OCI-LY7 (cell line): ENCODE data around the gene DCPS. TPM values are rescaled to one million over a fixed set of nuclear protein-coding genes. Genes with fewer than 3 reads are reported as not detected.

Experiments
- BruUV-seq: library from RNA; stranded (reverse); fragments of 400-500 nt; replicated peaks from 2 replicates; lab custom pipeline; 2021; lab: Mats Ljungman, UMichigan
- CTCF ChIA-PET: fragments of 300-600 bp; sonication (Branson Sonifier 250); formaldehyde crosslinking; loops from one replicate; lab custom pipeline; 2022; ENCODE audit warnings: antibody characterized with exemption; ENCODE audit not compliant: unreplicated experiment; lab: Charles Lee
- POLR2A ChIA-PET: fragments of 300-600 bp; sonication (Branson Sonifier 250); formaldehyde crosslinking; loops from one replicate; lab custom pipeline; 2022; ENCODE audit warnings: antibody characterized with exemption; lab: Charles Lee
- DNase-seq: peaks from one replicate; pipeline ENCODE4 v3.0.0-alpha.2; 2015; ENCODE audit warnings: low spot score
- H2AFZ ChIP-seq: fragments of 200-600 bp; sonication (generic), shearing (Covaris generic); 2 replicates; pipeline ENCODE4 v1.6.1; 2014; ENCODE audit warnings: mild to moderate bottlenecking, antibody characterized with exemption, low read length, moderate library complexity
- H3K27ac ChIP-seq: fragments of 200-600 bp; sonication (generic); 2 replicates; pipeline ENCODE4 v1.5.1; 2014; ENCODE audit warnings: mixed run types, low read depth, mild to moderate bottlenecking, moderate library complexity, low read length, inconsistent platforms; ENCODE audit not compliant: poor library complexity, severe bottlenecking
- H3K36me3 ChIP-seq: fragments of 200-600 bp; sonication (generic); 2 replicates; pipeline ENCODE4 v1.6.1; 2014; ENCODE audit warnings: mild to moderate bottlenecking, antibody characterized with exemption, low read length, moderate library complexity, mixed read lengths; ENCODE audit not compliant: insufficient read depth
- H3K4me1 ChIP-seq: fragments of 200-600 bp; sonication (generic); 2 replicates; pipeline ENCODE4 v1.5.1; 2014; ENCODE audit warnings: mild to moderate bottlenecking, low read length; ENCODE audit not compliant: insufficient read depth, poor library complexity, severe bottlenecking
- H3K4me2 ChIP-seq: fragments of 200-600 bp; sonication (generic); 2 replicates; pipeline ENCODE4 v1.6.1; 2014; ENCODE audit warnings: mild to moderate bottlenecking, low read length
- H3K4me3 ChIP-seq: fragments of 200-600 bp; sonication (generic); 2 replicates; pipeline ENCODE4 v1.5.1; 2014; ENCODE audit warnings: mild to moderate bottlenecking, low read depth, low read length; ENCODE audit not compliant: poor library complexity, severe bottlenecking
- H3K79me2 ChIP-seq: fragments of 200-600 bp; sonication (generic); 2 replicates; pipeline ENCODE4 v1.6.1; 2016; ENCODE audit warnings: low read depth, mild to moderate bottlenecking, low read length, moderate library complexity, mixed read lengths; ENCODE audit not compliant: insufficient read depth
- H3K9me2 ChIP-seq: fragments of 200-600 bp; sonication (generic); 2 replicates; pipeline ENCODE4 v1.6.1; 2016; ENCODE audit warnings: mild to moderate bottlenecking, low read length, mixed read lengths; ENCODE audit not compliant: insufficient read depth
- H3K9me3 ChIP-seq: fragments of 200-600 bp; sonication (generic); 2 replicates; pipeline ENCODE4 v1.6.1; 2014; ENCODE audit warnings: mild to moderate bottlenecking, mixed run types, low read length, mixed read lengths
- H4K20me1 ChIP-seq: fragments of 200-600 bp; sonication (generic); 2 replicates; pipeline ENCODE4 v1.6.1; 2014; ENCODE audit warnings: mild to moderate bottlenecking, antibody characterized with exemption, low read length, moderate library complexity, mixed read lengths; ENCODE audit not compliant: insufficient read depth
- EZH2phosphoT487 ChIP-seq: fragments of 200-600 bp; sonication (generic); IDR thresholded peaks from 2 replicates; pipeline ENCODE4 v1.6.1; 2018; ENCODE audit warnings: low read depth, borderline replicate concordance, mild to moderate bottlenecking, mixed run types, antibody characterized with exemption, low read length, moderate library complexity, mixed read lengths
- intact Hi-C: fragments of 100-400 bp; cut with micrococcal nuclease; formaldehyde crosslinking; loops from one replicate; pipeline ENCODE4 v1.10.0; 2022; ENCODE audit not compliant: unreplicated experiment
- total RNA-seq, 2 experiments: library from RNA; depleted of rRNA in 1 of 2; stranded (reverse); fragments of >200 nt in 1 of 2; shearing (Covaris generic) in 1 of 2; gene quantifications; 2 replicates each; pipeline ENCODE4 v1.2.3, GENCODE V29; 2014 to 2022
- TF ChIP-seq, protein P1 (sequence below): fragments of 200-600 bp; sonication (generic); conservative IDR thresholded peaks from 2 replicates; pipeline ENCODE4 v1.5.1; 2014; ENCODE audit warnings: mild to moderate bottlenecking, antibody characterized with exemption, low read length, moderate library complexity, mixed read lengths

Gene DCPS
- total RNA-seq, 2 experiments from 2014 or later: 30.4 to 36.5 TPM

- CTCF ChIA-PET: no interaction called here
- H3K9me3 ChIP-seq: no peaks in the 10 kb centered on the region
- H3K9me2 ChIP-seq: no peaks in the 10 kb centered on the region
- H3K4me1 ChIP-seq: peaks cover 16% of the 10 kb centered on the region
- peaks cover 52% of the 10 kb centered on the region for H3K36me3 ChIP-seq
- no peaks in the 10 kb centered on the region for H4K20me1 ChIP-seq
- H2AFZ ChIP-seq: no peak overlapping the region
- POLR2A ChIA-PET: no interaction called here
- H3K4me3 ChIP-seq: no peak overlapping the region
- BruUV-seq: no TSS peak
- intact Hi-C loops: no loop called here
- no peak overlapping the region for H3K27ac ChIP-seq
- no peak for TF ChIP-seq EZH2phosphoT487
- no peak overlapping the region for H3K4me2 ChIP-seq
- no peaks in the 10 kb centered on the region for H3K79me2 ChIP-seq
- DNase-seq: no peak
Measured at GRCh38 chr11:126277780-126278179, 26.1 kb upstream of the DCPS start.

GRCh38 chr11:126279191-126279590 lies 24.7 kb upstream of the DCPS start:
- H2AFZ ChIP-seq: no peak overlapping the region
- CTCF ChIA-PET: no interaction called here
- POLR2A ChIA-PET: interaction anchor here (1.1 kb wide), 1 partner anchor 9 kb away, joined by 3 read pairs; no protein-coding TSS in a partner anchor
- no peaks in the 10 kb centered on the region for H3K79me2 ChIP-seq
- no peaks in the 10 kb centered on the region for H3K9me3 ChIP-seq
- peaks cover 26% of the 10 kb centered on the region for H3K4me1 ChIP-seq
- no peak for DNase-seq
- H3K36me3 ChIP-seq: peaks cover 38% of the 10 kb centered on the region
- no peak overlapping the region for H3K4me3 ChIP-seq
- BruUV-seq: no TSS peak
- no peak for TF ChIP-seq EZH2phosphoT487
- TF ChIP-seq, protein P1, sequence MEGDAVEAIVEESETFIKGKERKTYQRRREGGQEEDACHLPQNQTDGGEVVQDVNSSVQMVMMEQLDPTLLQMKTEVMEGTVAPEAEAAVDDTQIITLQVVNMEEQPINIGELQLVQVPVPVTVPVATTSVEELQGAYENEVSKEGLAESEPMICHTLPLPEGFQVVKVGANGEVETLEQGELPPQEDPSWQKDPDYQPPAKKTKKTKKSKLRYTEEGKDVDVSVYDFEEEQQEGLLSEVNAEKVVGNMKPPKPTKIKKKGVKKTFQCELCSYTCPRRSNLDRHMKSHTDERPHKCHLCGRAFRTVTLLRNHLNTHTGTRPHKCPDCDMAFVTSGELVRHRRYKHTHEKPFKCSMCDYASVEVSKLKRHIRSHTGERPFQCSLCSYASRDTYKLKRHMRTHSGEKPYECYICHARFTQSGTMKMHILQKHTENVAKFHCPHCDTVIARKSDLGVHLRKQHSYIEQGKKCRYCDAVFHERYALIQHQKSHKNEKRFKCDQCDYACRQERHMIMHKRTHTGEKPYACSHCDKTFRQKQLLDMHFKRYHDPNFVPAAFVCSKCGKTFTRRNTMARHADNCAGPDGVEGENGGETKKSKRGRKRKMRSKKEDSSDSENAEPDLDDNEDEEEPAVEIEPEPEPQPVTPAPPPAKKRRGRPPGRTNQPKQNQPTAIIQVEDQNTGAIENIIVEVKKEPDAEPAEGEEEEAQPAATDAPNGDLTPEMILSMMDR: no peak
- intact Hi-C loops: no loop called here
- no peak overlapping the region for H3K4me2 ChIP-seq
- H3K27ac ChIP-seq: no peak overlapping the region
- no peaks in the 10 kb centered on the region for H3K9me2 ChIP-seq
- no peaks in the 10 kb centered on the region for H4K20me1 ChIP-seq

DNA sequence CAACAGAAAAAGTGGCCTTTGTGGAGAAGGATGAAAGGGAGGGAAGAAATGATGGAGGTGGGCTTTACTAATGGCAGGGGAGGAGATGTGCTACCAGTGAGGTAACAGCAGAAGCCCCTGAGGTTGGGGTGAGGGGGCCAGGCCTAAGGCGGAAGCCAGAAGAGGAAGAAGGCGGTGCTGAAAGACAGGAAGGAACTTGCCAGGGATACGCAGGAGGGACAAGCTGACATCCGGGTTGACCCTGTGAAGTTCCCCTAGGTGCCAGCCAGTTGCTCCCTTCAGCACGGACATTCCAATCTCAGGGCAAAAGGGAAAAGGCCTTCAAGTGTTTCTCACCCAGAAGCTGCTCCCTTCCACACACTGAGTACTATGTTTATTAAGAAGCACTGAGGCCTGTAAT lies 23.3 kb upstream of the DCPS start:
- POLR2A ChIA-PET: interaction anchor here (0.7 to 1.3 kb wide), 4 partner anchors 9 to 87 kb away, joined by 3 to 6 read pairs (median 6); no protein-coding TSS in a partner anchor
- no TSS peak for BruUV-seq
- CTCF ChIA-PET: interaction anchor here (0.5 kb wide), 1 partner anchor 75 kb away, joined by 6 read pairs; the partner anchor contains the start of gene ST3GAL4
- no peak overlapping the region for H2AFZ ChIP-seq
- H3K4me1 ChIP-seq: peaks cover 34% of the 10 kb centered on the region
- no peaks in the 10 kb centered on the region for H4K20me1 ChIP-seq
- H3K9me3 ChIP-seq: no peaks in the 10 kb centered on the region
- intact Hi-C loops: no loop called here
- H3K79me2 ChIP-seq: no peaks in the 10 kb centered on the region
- TF ChIP-seq, protein P1: no peak
- TF ChIP-seq EZH2phosphoT487: no peak
- no peak overlapping the region for H3K4me3 ChIP-seq
- peak; percentile 44 for DNase-seq
- H3K36me3 ChIP-seq: peaks cover 26% of the 10 kb centered on the region
- H3K9me2 ChIP-seq: no peaks in the 10 kb centered on the region
- H3K4me2 ChIP-seq: peak overlapping the region; percentile 24; the same call in 1 of the 2 replicates
- no peak overlapping the region for H3K27ac ChIP-seq
